KMS-11 (cell line): ENCODE data around the gene PKDCC.

Source experiments
- H2AFZ ChIP-seq: fragments of 200-600 bp; sonication (generic); 2 replicates; pipeline ENCODE4 v1.6.1; 2016; ENCODE audit warnings: antibody characterized with exemption, mixed run types, low read depth
- H3K27ac ChIP-seq: fragments of 200-600 bp; sonication (generic); 2 replicates; pipeline ENCODE4 v1.6.1; 2016; ENCODE audit warnings: mild to moderate bottlenecking, mixed run types
- H3K27me3 ChIP-seq: fragments of 200-600 bp; sonication (generic); 2 replicates; pipeline ENCODE4 v1.6.1; 2017; ENCODE audit warnings: mild to moderate bottlenecking, low read depth, mixed run types, moderate library complexity; ENCODE audit not compliant: insufficient read depth
- H3K36me3 ChIP-seq: fragments of 200-600 bp; sonication (generic); 2 replicates; pipeline ENCODE4 v1.6.1; 2017; ENCODE audit warnings: mild to moderate bottlenecking, mixed run types; ENCODE audit not compliant: insufficient read depth
- H3K4me1 ChIP-seq: fragments of 200-600 bp; sonication (generic); 2 replicates; pipeline ENCODE4 v1.6.1; 2016; ENCODE audit warnings: mild to moderate bottlenecking, low read depth, mixed run types; ENCODE audit not compliant: poor library complexity, severe bottlenecking
- H3K4me2 ChIP-seq: fragments of 200-600 bp; sonication (generic); 2 replicates; pipeline ENCODE4 v1.7.0; 2016; ENCODE audit warnings: mild to moderate bottlenecking, mixed run types
- H3K4me3 ChIP-seq: fragments of 200-600 bp; sonication (generic); IDR thresholded peaks from 2 replicates; pipeline ENCODE4 v1.6.1; 2017; ENCODE audit warnings: low read depth, low read length, mixed read lengths; ENCODE audit not compliant: insufficient read depth
- H3K79me2 ChIP-seq: fragments of 200-600 bp; sonication (generic); 2 replicates; pipeline ENCODE4 v1.6.1; 2016; ENCODE audit warnings: low read depth, mixed run types; ENCODE audit not compliant: insufficient read depth
- H3K9ac ChIP-seq: fragments of 200-600 bp; sonication (generic); 2 replicates; pipeline ENCODE4 v1.6.1; 2016; ENCODE audit warnings: mild to moderate bottlenecking, mixed run types
- H4K20me1 ChIP-seq: fragments of 200-600 bp; sonication (generic); 2 replicates; pipeline ENCODE4 v1.6.1; 2016; ENCODE audit warnings: mild to moderate bottlenecking, mixed run types; ENCODE audit not compliant: insufficient read depth
- CTCF ChIP-seq: fragments of 200-600 bp; sonication (generic); conservative IDR thresholded peaks from 2 replicates; pipeline ENCODE4 v1.6.1; 2017; ENCODE audit warnings: low read depth, mild to moderate bottlenecking, antibody characterized with exemption, low read length, moderate library complexity, mixed read lengths

Gene PKDCC

DNA sequence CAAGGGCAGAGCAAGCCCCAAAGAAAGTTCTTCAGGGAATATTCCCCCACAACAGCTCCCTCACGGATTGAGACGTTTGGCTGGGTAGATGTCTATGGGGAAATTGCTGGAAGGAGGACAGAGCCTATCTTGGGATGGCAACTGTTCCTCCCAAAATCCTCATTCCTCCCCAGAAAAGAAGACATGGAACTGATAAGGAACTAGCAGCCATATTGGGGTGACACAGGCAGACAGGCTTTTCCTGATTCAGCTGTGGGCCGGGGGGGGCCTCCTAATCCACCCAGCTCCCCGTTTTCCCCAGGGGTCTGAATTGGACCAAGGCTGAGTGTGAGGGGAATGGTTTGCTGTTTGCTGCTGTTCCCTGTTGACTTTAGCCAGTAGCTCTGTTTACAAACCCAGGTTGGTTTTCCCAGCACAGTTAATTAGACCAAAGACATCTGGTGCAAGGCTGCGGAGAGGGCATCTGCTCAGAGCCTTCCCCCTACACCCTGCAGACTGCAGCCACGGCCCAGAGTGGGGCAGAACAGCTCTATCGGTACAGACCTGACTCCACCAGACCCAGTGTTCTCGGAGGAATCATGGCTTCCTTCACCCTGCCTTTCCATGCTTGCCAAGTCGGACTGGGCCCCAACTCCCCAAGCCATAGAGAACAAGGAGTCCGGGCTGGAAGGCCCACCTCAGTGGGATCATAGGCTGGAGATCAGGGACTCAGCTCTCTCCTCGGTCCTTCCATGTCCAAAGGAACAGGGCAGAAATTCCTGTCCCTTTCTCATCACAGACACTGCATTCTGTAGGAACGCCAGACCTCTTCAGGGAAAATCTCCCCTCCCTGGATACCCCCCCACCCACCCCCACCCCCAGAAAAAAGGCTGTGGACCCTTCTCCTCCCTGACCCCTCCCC, 1.7 kb upstream of the PKDCC start:
- H4K20me1 ChIP-seq: no peaks in the 10 kb centered on the region
- no peak overlapping the region for H2AFZ ChIP-seq
- peaks cover 14% of the 10 kb centered on the region; the same call in 1 of the 2 replicates for H3K27me3 ChIP-seq
- no peak overlapping the region for H3K4me2 ChIP-seq
- no peak overlapping the region for H3K4me3 ChIP-seq
- no peak overlapping the region for H3K9ac ChIP-seq
- H3K79me2 ChIP-seq: no peaks in the 10 kb centered on the region
- TF ChIP-seq CTCF: no peak
- no peak overlapping the region for H3K27ac ChIP-seq
- no peaks in the 10 kb centered on the region for H3K36me3 ChIP-seq
- no peaks in the 10 kb centered on the region for H3K4me1 ChIP-seq

GRCh38 chr2:42046819-42047487, 868 bp upstream of the PKDCC start:
- H3K4me1 ChIP-seq: no peaks in the 10 kb centered on the region
- no peaks in the 10 kb centered on the region for H4K20me1 ChIP-seq
- no peak overlapping the region for H3K9ac ChIP-seq
- H3K27me3 ChIP-seq: peaks cover 14% of the 10 kb centered on the region; the same call in 1 of the 2 replicates
- H3K4me3 ChIP-seq: peak overlapping the region; percentile 72
- H3K27ac ChIP-seq: no peak overlapping the region
- H3K36me3 ChIP-seq: no peaks in the 10 kb centered on the region
- H3K4me2 ChIP-seq: peak overlapping the region; percentile 92
- H2AFZ ChIP-seq: peak overlapping the region; percentile 93
- TF ChIP-seq CTCF: no peak
- H3K79me2 ChIP-seq: no peaks in the 10 kb centered on the region

- Histone ChIP-seq H4K20me1 (no peaks in the 10 kb centered on the region), H3K79me2 (no peaks in the 10 kb centered on the region), H2AFZ (no peak overlapping the region), H3K4me1 (no peaks in the 10 kb centered on the region), H3K36me3 (no peaks in the 10 kb centered on the region), H3K4me3 (no peak overlapping the region), H3K9ac (no peak overlapping the region), H3K27me3 (peaks cover 14% of the 10 kb centered on the region; the same call in 1 of the 2 replicates), H3K27ac (no peak overlapping the region), H3K4me2 (no peak overlapping the region)
- no peak for TF ChIP-seq CTCF
Measured at GRCh38 chr2:42048299-42049220, 739 bp downstream of the PKDCC start.
